ENCODE data around the gene MADCAM1.

Gene MADCAM1

GRCh38 chr19:488505-489417, 7.5 kb upstream of the MADCAM1 start:
- DNase-seq (ENCODE audit: low read depth, low spot score), result peak; percentile 83

DNA sequence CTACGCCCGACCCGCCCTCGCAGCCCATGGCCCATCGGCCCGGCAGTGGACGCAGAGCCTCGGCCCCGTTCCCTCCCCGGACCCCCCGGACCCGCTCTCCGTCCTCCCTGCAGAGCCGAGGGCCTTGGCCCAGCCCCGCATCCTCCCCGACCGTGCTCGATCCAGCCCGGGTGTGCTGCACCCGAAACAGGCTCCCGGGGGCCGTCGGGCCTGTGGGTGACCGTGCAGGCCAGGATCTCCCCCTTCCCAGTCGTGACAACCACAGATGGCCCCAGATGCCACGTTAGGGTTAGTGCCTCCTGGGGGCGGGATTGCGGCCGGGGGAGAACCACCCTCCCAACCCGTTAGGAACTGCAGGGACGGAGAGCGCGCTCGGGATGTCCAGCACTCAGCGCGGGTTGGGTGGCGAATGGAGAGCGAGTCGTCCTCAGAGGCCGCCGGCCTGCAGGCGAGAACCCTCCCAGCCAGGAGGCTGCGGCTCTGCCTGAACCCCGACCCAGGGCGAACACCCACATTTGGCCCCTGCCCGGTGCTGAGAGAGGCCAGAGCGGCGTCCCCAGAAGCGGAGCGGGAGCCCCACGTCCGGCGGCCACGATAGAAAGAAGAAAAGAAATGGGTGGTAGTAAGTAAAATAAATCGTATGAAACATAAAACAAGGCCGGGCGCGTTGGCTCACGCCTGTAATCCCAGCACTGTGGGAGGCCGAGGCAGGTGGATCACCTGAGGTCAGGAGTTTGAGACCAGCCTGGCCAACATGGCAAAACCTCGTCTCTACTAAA, 6.7 kb upstream of the MADCAM1 start:
- no peak for DNase-seq (ENCODE audit: low read depth, low spot score)

DNA sequence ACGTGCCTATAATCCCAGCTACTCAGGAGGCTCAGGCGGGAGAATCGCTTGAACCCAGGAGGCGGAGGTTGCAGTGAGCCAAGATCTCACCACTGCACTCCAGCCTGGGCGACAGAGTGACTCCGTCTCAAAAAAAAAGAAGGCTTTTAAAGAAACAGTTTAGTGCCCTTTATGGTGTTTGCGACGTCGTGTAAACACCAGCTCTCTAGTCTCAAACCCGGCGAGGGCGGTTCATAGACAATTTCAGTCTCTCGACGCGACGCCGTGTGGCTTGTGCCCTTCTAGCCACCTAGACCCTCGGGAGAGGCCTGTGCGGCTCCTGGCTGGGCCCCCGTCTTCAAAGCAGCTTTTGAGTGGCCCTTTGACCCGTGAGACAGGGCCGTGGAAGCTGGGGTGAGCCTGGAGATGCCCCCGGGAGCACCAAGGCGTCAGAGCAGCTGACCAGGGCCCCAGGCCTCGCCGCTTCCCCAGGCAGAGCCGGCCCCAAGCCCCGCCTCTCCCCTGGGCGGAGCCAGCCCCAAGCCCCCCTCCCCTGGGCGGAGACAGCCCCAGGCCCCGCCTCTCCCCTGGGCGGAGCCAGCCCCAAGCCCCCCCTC, 5.0 kb upstream of the MADCAM1 start:
- DNase-seq (ENCODE audit: low read depth, low spot score), result no peak

DNA sequence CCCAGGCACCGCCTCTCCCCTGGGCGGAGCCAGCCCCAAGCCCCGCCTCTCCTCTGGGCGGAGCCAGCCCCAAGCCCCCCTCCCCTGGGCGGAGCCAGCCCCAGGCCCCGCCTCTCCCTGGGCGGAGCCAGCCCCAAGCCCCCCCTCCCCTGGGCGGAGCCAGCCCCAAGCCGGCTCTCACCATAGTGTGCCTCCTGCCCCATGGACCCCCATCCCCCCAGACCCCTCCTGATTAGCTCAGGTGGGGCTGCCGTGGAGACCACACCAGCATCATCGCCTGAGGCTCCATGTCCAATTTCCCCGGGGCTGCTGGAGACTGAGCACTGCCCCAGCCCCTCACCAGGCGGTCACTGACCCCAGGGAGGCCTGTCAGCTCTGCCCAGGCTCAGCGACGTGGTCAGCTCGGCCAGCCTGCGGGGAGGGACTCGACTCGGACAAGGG, 4.2 kb upstream of the MADCAM1 start:
- no peak for DNase-seq (ENCODE audit: low read depth, low spot score)

- DNase-seq (ENCODE audit: low read depth, low spot score), result no peak
Measured at GRCh38 chr19:493391-494170, 2.7 kb upstream of the MADCAM1 start.

- DNase-seq (ENCODE audit: low read depth, low spot score), result no peak
Measured at GRCh38 chr19:494171-495080, 1.9 kb upstream of the MADCAM1 start.

DNA sequence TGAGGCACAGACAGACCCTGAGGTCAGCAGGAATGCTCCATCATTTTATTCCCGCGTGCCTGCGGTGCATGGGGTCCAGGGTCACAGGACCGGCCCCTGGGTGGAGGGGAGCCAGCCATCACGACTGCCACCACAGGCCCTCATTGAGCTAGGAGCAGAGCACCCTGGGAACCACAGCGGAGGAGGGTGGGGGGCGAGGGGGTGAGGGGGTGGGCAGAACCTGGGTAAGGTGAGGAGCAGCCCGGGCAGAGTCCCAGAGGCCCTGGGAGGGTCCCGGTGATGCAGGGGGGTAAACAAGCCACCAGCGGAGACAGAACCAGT, 1.2 kb upstream of the MADCAM1 start:
- DNase-seq (ENCODE audit: low read depth, low spot score), result no peak

GRCh38 chr19:495402-496111, 729 bp upstream of the MADCAM1 start:
- no peak for DNase-seq (ENCODE audit: low read depth, low spot score)

DNA sequence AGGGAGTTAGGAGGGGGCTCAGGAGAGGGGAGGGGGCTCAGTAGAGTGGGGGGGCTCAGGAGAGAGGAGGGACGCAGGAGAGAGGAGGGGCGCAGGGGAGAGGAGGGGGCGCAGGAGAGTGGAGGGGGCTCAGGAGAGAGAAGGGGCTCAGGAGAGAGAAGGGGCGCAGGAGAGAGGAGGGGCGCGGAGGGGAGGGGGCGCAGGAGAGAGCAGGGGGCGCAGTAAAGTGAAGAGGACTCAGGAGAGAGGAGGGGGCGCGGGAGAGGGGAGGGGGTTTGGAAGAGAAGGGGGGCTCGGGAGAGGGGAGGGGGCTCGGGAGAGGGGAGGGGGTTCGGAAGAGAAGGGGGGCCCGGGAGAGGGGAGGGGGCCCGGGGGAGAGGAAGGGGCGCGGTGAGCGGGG, 700 bp downstream of the MADCAM1 start:
- no peak for DNase-seq (ENCODE audit: low read depth, low spot score)

DNA sequence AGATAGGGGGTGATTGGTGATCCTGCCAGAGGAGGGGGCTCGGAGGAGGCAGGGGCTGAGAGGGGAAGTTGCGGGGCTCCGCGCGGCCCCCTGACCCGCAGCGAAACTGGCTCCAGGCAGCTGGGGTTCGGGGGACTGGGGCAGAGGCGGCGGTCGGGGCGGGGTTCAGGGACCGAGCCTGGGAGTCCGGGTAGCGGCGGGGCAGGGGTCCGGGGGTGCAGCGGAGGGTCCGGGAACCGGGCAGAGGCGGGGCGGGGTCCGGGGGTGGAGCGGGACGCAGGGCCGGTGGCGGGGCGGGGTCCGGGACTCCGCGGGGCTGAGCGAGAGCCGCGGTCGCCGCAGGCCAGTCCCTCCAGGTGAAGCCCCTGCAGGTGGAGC, 1.2 kb downstream of the MADCAM1 start:
- DNase-seq (ENCODE audit: low read depth, low spot score), result no peak

- no peak for DNase-seq (ENCODE audit: low read depth, low spot score)
Measured at GRCh38 chr19:497869-498510, 1.7 kb downstream of the MADCAM1 start.

DNA sequence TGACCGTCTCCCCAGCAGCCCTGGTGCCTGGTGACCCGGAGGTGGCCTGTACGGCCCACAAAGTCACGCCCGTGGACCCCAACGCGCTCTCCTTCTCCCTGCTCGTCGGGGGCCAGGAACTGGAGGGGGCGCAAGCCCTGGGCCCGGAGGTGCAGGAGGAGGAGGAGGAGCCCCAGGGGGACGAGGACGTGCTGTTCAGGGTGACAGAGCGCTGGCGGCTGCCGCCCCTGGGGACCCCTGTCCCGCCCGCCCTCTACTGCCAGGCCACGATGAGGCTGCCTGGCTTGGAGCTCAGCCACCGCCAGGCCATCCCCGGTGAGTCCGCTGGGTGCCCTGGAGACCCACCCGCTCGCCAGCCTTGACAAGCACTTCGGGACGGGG, 2.2 kb downstream of the MADCAM1 start:
- DNase-seq (ENCODE audit: low read depth, low spot score), result no peak

- no peak for DNase-seq (ENCODE audit: low read depth, low spot score)
Measured at GRCh38 chr19:498977-499623, 2.8 kb downstream of the MADCAM1 start.

DNA sequence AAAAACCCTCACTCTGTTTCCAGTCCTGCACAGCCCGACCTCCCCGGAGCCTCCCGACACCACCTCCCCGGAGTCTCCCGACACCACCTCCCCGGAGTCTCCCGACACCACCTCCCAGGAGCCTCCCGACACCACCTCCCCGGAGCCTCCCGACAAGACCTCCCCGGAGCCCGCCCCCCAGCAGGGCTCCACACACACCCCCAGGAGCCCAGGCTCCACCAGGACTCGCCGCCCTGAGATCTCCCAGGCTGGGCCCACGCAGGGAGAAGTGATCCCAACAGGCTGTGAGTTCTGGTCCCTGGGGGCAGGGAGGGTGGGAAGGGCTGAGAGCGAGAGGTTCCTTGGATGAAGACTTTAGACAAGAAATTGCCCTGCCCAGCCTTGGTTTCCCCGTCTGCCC, 5.4 kb downstream of the MADCAM1 start:
- no peak for DNase-seq (ENCODE audit: low read depth, low spot score)

GRCh38 chr19:504616-505015, 8.3 kb downstream of the MADCAM1 start:
- no peak for DNase-seq (ENCODE audit: low read depth, low spot score)

GRCh38 chr19:506404-507285, 10.4 kb downstream of the MADCAM1 start:
- peak; percentile 76 for DNase-seq (ENCODE audit: low read depth, low spot score)

DNA sequence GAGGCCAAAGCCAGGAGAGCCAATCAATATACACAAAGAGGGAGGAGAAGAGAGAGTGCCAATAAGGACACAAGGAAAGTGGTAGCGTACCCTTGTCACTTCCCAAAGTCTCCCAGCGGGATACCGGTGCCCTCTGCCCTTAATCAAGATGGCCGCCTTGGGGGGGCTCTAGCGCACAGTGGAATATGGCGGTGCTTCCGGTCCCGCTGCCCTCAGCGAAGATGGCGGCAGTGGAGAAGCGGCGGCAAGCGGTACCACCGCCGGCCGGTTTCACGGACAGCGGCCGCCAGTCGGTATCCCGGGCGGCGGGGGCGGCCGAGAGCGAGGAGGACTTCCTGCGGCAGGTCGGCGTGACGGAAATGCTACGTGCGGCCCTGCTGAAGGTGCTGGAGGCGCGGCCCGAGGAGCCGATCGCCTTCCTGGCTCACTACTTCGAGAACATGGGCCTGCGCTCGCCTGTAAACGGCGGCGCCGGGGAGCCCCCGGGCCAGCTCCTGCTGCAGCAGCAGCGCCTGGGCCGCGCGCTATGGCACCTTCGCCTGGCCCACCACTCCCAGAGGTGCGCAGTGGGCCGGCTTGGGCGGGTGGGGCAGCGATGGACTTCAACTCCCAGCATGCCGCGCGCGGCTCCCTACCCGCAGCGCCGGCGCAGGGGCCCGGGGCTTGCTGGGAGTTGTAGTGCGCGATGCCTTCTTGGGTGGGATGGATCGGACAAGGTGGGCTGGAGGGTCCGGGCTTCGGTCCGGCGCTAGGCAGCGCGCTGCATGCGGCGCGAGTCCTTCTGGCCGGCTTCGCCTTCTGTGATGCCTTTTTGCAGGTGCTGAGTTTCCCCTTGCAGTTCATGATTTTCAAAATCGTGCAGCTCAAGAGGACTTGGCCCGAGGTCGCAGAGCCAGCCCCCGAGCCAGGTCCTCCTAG, 11.3 kb downstream of the MADCAM1 start, which contains the start of gene TPGS1:
TPGS1 (plus strand) TSS at position 212 of the 918 bp plus-strand sequence; CDS start at position 222, 10 bp downstream.
- peak; percentile 99 for DNase-seq (ENCODE audit: low read depth, low spot score)

Measured in smooth muscle cell of the brain vasculature (primary cell).